Right ventricle myocardium superior (tissue), 1 donor: Measurements from ENCODE around the gene KCNE3. TPM values are rescaled to one million over a fixed set of nuclear protein-coding genes. Genes with fewer than 3 reads are reported as not detected.
A peak's percentile ranks its signal among the peaks of the same experiment; 100 is the strongest.
"Not testable (repeated sequence)": the region's sequence is repeated elsewhere in the genome, so short reads cannot be mapped to it uniquely, and the experiment has no call there.

ENCODE experiments used
- ATAC-seq: fragments of 200-7000 bp; cut with Tn5 transposase; one replicate; pipeline ENCODE4 v1.9.1; 2020; ENCODE audit warnings: mild to moderate bottlenecking; ENCODE audit not compliant: poor library complexity
- DNase-seq: peaks from one replicate; pipeline ENCODE4 v3.0.0-alpha.2; 2020
- intact Hi-C: fragments of 100-400 bp; cut with DNase I; formaldehyde crosslinking; loops from one replicate; pipeline ENCODE4 v1.11.2; 2022
- total RNA-seq: library from RNA; stranded (reverse); fragmentation: NEBNext Ultra II Directional; extraction: Animal tissue kit (Norgen Biotek cat#: 25700); gene quantifications from one replicate; pipeline ENCODE4 v1.2.1, GENCODE V29; 2021
- donor health status: DM: no; HTN: yes; CAD: no; lungs with severe emphysema.

KCNE3 gene
- total RNA-seq, 1 donor from 2014 or later = 2.6 TPM

- intact Hi-C loops = no loop called here
- no peak for DNase-seq
- no peak for ATAC-seq
Observed at GRCh38 chr11:74450318-74450717, 17.0 kb downstream of the KCNE3 start.

GRCh38 chr11:74449369-74449931 is 17.9 kb downstream of the KCNE3 start:
- ATAC-seq (peak; percentile 92), DNase-seq (no peak)
- intact Hi-C loops = loop anchor here (5.0 to 10.0 kb wide), 3 partner anchors 62 to 485 kb away; no protein-coding TSS in a partner anchor

GRCh38 chr11:74447720-74448119 is 19.6 kb downstream of the KCNE3 start:
- intact Hi-C loops = loop anchor here (5.0 to 10.0 kb wide), 3 partner anchors 60 to 483 kb away; no protein-coding TSS in a partner anchor
- DNase-seq = no peak
- ATAC-seq = no peak

GRCh38 chr11:74446532-74446938 is 20.8 kb downstream of the KCNE3 start:
- intact Hi-C loops = loop anchor here (5.0 to 10.0 kb wide), 3 partner anchors 59 to 482 kb away; no protein-coding TSS in a partner anchor
- ATAC-seq (no peak), DNase-seq (no peak)

- DNase-seq (no peak), ATAC-seq (peak; percentile 45)
- intact Hi-C loops = loop anchor here (10.0 kb wide), 1 partner anchor 479 kb away; no protein-coding TSS in a partner anchor
Observed at GRCh38 chr11:74444173-74444826, 23.0 kb downstream of the KCNE3 start.

GRCh38 chr11:74443071-74443864 is 24.1 kb downstream of the KCNE3 start:
- ATAC-seq = peak; percentile 82
- no peak for DNase-seq
- intact Hi-C loops = loop anchor here (10.0 kb wide), 1 partner anchor 478 kb away; no protein-coding TSS in a partner anchor

- DNase-seq (no peak), ATAC-seq (peak; percentile 29)
- intact Hi-C loops = loop anchor here (10.0 kb wide), 1 partner anchor 478 kb away; no protein-coding TSS in a partner anchor
Observed at GRCh38 chr11:74442636-74443035, 24.7 kb downstream of the KCNE3 start.

- no peak for ATAC-seq
- DNase-seq = no peak
- intact Hi-C loops = no loop called here
Observed at GRCh38 chr11:74438681-74439080, 28.7 kb downstream of the KCNE3 start.

GRCh38 chr11:74437441-74438042 is 29.8 kb downstream of the KCNE3 start:
- intact Hi-C loops = no loop called here
- ATAC-seq (no peak), DNase-seq (no peak)

GRCh38 chr11:74434528-74434927 is 32.8 kb downstream of the KCNE3 start:
- no peak for ATAC-seq
- DNase-seq = no peak
- intact Hi-C loops = no loop called here

GRCh38 chr11:74429205-74429604 is 38.1 kb downstream of the KCNE3 start:
- ATAC-seq (no peak), DNase-seq (no peak)
- intact Hi-C loops = no loop called here

- intact Hi-C loops = no loop called here
- DNase-seq = no peak
- ATAC-seq = no peak
Observed at GRCh38 chr11:74427384-74427886, 39.9 kb downstream of the KCNE3 start.

GRCh38 chr11:74425100-74425499 is 42.2 kb downstream of the KCNE3 start:
- ATAC-seq (no peak), DNase-seq (no peak)
- intact Hi-C loops = no loop called here

GRCh38 chr11:74418509-74418895 is 48.8 kb downstream of the KCNE3 start:
- DNase-seq = no peak
- intact Hi-C loops = no loop called here
- ATAC-seq = peak; percentile 39

GRCh38 chr11:74417860-74418508 is 49.4 kb downstream of the KCNE3 start:
- DNase-seq (no peak), ATAC-seq (peak; percentile 18)
- intact Hi-C loops = no loop called here

- intact Hi-C loops = no loop called here
- ATAC-seq (no peak), DNase-seq (no peak)
Observed at GRCh38 chr11:74417379-74417804, 50.0 kb downstream of the KCNE3 start.

GRCh38 chr11:74416974-74417373 is 50.4 kb downstream of the KCNE3 start:
- ATAC-seq, DNase-seq, intact Hi-C loops: not testable (repeated sequence)

GRCh38 chr11:74412733-74413359 is 54.5 kb downstream of the KCNE3 start:
- ATAC-seq = no peak

More at GRCh38 chr11:74412733-74413359, 54.5 kb downstream of the KCNE3 start:
- no peak for DNase-seq
- intact Hi-C loops = no loop called here
